Measurements from ENCODE around the gene ETV1. TPM values are rescaled to one million over a fixed set of nuclear protein-coding genes. Genes with fewer than 3 reads are reported as not detected.

Gene ETV1
- total and polyA plus RNA-seq, 2 of the 4 experiments (the other 2 are of a cell fraction): 8.6 to 21.1 TPM

DNA sequence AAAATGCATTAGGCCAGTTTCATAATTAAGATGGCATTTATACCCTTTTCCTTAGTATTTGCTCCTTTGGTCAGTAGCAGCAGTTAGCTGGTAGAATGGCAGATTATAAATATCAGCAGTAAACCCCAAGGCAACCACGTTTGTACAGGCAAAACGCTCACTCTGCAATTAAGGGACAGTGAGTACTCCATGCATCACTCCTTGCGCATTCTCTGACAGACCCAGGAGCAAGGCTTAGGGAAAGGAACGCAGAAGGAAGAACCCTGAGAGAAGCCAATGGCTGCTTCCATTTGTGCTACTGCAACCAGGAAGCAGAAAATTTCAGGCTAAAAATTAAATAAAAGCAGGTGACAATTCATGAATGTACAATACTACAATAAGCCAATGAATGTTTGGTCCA is 12.9 kb downstream of the ETV1 start:
- Histone ChIP-seq H3K79me1 (ENCODE audit: low read depth in 1 of 2, low read length in 2 of 2) (peaks cover 0 to 4% of the 10 kb centered on the region in 2 experiments; a peak in 2 of 4 replicates), H3K9me1 (ENCODE audit: insufficient read depth, low read length) (no peaks in the 10 kb centered on the region), H3K4me3 (ENCODE audit: insufficient read depth, low read depth, low read length) (no peak overlapping the region), H2BK20ac (ENCODE audit: low read depth, low read length) (no peak overlapping the region; the same call in 1 of the 2 replicates), H3K9ac (ENCODE audit: low read depth, low read length) (no peak overlapping the region), H2BK120ac (ENCODE audit: low read depth, low read length) (no peak overlapping the region), H4K91ac (ENCODE audit: insufficient read depth, low read depth, low read length) (no peak overlapping the region), H2BK5ac (ENCODE audit: low read depth, low read length, poor library complexity, severe bottlenecking) (no peak overlapping the region), H3K23ac (ENCODE audit: low read depth, low read length) (no peak overlapping the region), H3K9me3 (ENCODE audit: control insufficient read depth, insufficient read depth, low read length) (no peaks in the 10 kb centered on the region), H3K36me3 (ENCODE audit: control insufficient read depth, insufficient read depth, low read length) (peaks cover 4% of the 10 kb centered on the region), H2AK9ac (replicated peaks; ENCODE audit: low read depth, low read length, poor library complexity) (no peak overlapping the region), H3K4ac (ENCODE audit: low read depth, low read length) (no peak overlapping the region), H3K18ac (ENCODE audit: low read depth, low read length) (no peak overlapping the region), H2BK15ac (ENCODE audit: low read depth, low read length) (no peak overlapping the region), H3K14ac (replicated peaks; ENCODE audit: low read depth, low read length) (no peak overlapping the region), H4K5ac (ENCODE audit: low read depth, low read length) (no peak overlapping the region), H2AFZ (replicated peaks; ENCODE audit: low read length, poor library complexity) (no peak overlapping the region), H3K4me1 (ENCODE audit: control insufficient read depth, insufficient read depth, low read length) (peaks cover 10% of the 10 kb centered on the region), H3K56ac (ENCODE audit: extremely low read depth, insufficient read depth, low read length) (no peak overlapping the region), H4K20me1 (ENCODE audit: insufficient read depth, low read length) (no peaks in the 10 kb centered on the region), H3K4me2 (ENCODE audit: low read depth, low read length) (no peak overlapping the region), H3K27me3 (ENCODE audit: control insufficient read depth, insufficient read depth, low read length) (no peaks in the 10 kb centered on the region), H3K27ac (ENCODE audit: insufficient read depth, low read length) (no peak overlapping the region), H4K8ac (ENCODE audit: low read depth in 2 of 2, low read length in 2 of 2) (no peak overlapping the region), H2AK5ac (ENCODE audit: low read depth, low read length) (no peak overlapping the region)
- intact Hi-C loops (cut with micrococcal nuclease): no loop called here
- DNase-seq (no peak), ATAC-seq (ENCODE audit: low read depth) (no peak)
- in situ Hi-C loops (cut with MboI; ENCODE audit: low sequenced_read_pairs): loop anchor here (25.0 kb wide), 1 partner anchor 1314 kb away; no protein-coding TSS in a partner anchor
- dilution Hi-C loops (cut with HindIII; ENCODE audit: low sequenced_read_pairs, unreplicated experiment): no loop called here
- POLR2A ChIA-PET (ENCODE audit: unreplicated experiment): no interaction called here
- BruUV-seq (replicated peaks): no TSS peak
- CTCF ChIA-PET: interaction anchor here (1.4 kb wide), 1 partner anchor 30 kb away, joined by 3 read pairs; no protein-coding TSS in a partner anchor
- TF ChIP-seq CEBPB (IDR thresholded peaks at IDR 0.05; ENCODE audit: low read depth, low read length) (no peak), RAD21 (IDR thresholded peaks at IDR 0.05; ENCODE audit: low read length) (no peak), FOS (IDR thresholded peaks at IDR 0.05; ENCODE audit: low read depth, low read length) (no peak), CHD1 (IDR thresholded peaks at IDR 0.05; ENCODE audit: low read depth, low read length) (no peak), MXI1 (IDR thresholded peaks at IDR 0.05; ENCODE audit: borderline replicate concordance, low read depth, low read length) (no peak)
- WGBS, 2 experiments (ENCODE audit: extremely low coverage in 2 of 2, insufficient read length in 1 of 2): no CpG with 5 or more reads among the region's 4 CpGs
